Spleen (tissue), 7 donors: Measurements from ENCODE around the gene CHRNA4.

Source experiments
- POLR2AphosphoS5 ChIP-seq, 3 donors: sonication (generic); formaldehyde crosslinking; IDR thresholded peaks; one replicate each; pipeline ENCODE4 v1.5.1; 2017; ENCODE audit warnings: antibody characterized with exemption in 3 of 3
- TF ChIP-seq, protein P1 (sequence below), 11 experiments: fragments of 200-600 bp in 7 of 11; fragments of 450-650 bp in 4 of 11; sonication (generic) in 4 of 11; IDR thresholded peaks in 8 of 11; conservative IDR thresholded peaks in 3 of 11; 1 replicate in 7 of 11; 2 replicates in 4 of 11; pipeline versions ENCODE4 v1.4.0 to v1.8.0; 2016 to 2021; ENCODE audit warnings: antibody characterized with exemption in 11 of 11, inconsistent platforms in 4 of 11, mild to moderate bottlenecking in 1 of 11
- donor health status: DM: no; HTN: no; CAD: no; lungs with moderate emphysema.
- donor health status: DM: no; HTN: no; CAD: no.
- donor health status: DM: no; HTN: no; CAD: no.

DNA sequence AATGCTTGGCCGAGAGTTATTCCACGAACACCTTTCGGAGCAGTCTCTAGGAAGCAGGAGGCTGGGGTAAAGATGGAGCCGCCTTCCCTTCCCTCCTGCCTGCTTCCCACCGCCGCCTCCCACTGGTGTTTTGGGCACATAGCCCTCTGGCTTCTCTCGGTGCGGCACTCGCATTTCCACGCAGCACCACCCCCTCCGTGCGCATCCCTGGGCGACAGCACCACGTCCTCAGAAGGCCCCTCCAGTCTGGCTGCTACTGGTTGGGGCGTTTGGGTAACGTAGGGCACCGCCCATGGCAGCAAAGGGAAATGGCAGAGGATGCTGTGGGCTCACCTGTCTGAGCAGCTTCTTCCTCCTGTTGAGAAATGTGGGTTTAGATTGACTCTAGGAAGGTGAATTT, 65.7 kb downstream of the CHRNA4 start:
- TF ChIP-seq POLR2AphosphoS5 (IDR thresholded peaks at IDR 0.05) = no peak
- TF ChIP-seq, protein P1, sequence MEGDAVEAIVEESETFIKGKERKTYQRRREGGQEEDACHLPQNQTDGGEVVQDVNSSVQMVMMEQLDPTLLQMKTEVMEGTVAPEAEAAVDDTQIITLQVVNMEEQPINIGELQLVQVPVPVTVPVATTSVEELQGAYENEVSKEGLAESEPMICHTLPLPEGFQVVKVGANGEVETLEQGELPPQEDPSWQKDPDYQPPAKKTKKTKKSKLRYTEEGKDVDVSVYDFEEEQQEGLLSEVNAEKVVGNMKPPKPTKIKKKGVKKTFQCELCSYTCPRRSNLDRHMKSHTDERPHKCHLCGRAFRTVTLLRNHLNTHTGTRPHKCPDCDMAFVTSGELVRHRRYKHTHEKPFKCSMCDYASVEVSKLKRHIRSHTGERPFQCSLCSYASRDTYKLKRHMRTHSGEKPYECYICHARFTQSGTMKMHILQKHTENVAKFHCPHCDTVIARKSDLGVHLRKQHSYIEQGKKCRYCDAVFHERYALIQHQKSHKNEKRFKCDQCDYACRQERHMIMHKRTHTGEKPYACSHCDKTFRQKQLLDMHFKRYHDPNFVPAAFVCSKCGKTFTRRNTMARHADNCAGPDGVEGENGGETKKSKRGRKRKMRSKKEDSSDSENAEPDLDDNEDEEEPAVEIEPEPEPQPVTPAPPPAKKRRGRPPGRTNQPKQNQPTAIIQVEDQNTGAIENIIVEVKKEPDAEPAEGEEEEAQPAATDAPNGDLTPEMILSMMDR (IDR thresholded peaks at IDR 0.05 in 8 of 11, conservative IDR thresholded peaks at IDR 0.05 in 3 of 11) = no peak
